ENCODE results near the gene NID1.

DNA sequence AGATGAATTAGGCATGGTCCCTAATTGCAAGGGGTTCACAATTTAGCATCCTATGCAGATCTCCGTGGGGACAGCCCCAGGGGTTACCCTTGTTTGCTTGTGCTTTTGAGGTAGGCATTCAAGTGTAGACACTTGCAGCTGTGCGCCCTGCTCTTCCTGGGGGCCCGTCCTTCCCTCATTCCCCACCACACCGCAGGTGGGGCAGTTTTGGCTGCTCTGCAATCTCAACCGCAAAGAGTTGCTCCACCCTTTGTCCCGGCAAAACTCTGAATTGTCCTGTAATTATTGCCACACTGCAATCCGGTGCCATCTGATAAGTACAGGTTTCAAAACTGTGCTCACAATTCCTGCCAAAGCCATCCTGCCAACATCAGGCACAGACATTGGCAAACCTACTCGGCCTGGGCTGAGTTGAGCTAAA, 132.8 kb downstream of the NID1 start:
- TF ChIP-seq SUZ12 (IDR thresholded peaks at IDR 0.05; ENCODE audit: extremely low read depth, insufficient read depth, insufficient read length) (no peak), YY1 (IDR thresholded peaks at IDR 0.05; ENCODE audit: insufficient read depth, insufficient read length) (no peak), ZNF274 (IDR thresholded peaks at IDR 0.05; ENCODE audit: low read depth, low read length) (no peak)

Measured in NT2/D1 (cell line).